Calu3 (cell line): ENCODE results near the gene DMD. TPM values are rescaled to one million over a fixed set of nuclear protein-coding genes. Genes with fewer than 3 reads are reported as not detected.
"Not testable (repeated sequence)": the region's sequence is repeated elsewhere in the genome, so short reads cannot be mapped to it uniquely, and the experiment has no call there.

Source experiments
- BruUV-seq: library from RNA; stranded (reverse); fragments of 400-500 nt; replicated peaks from 2 replicates; lab custom pipeline; 2021; lab: Mats Ljungman, UMichigan
- CTCF ChIA-PET: fragments of 300-600 bp; sonication (Branson Sonifier 250); formaldehyde crosslinking; loops from one replicate; lab custom pipeline; 2022; ENCODE audit warnings: antibody characterized with exemption; lab: Charles Lee
- DNase-seq: peaks from one replicate; pipeline ENCODE4 v3.0.0; 2022
- H3K27ac Mint-ChIP-seq: one replicate; pipeline ENCODE4 v1.8.0; 2022; ENCODE audit warnings: mixed read lengths; ENCODE audit not compliant: unreplicated experiment
- H3K27me3 Mint-ChIP-seq: one replicate; pipeline ENCODE4 v1.8.0; 2022; ENCODE audit warnings: mixed read lengths; ENCODE audit not compliant: unreplicated experiment
- H3K36me3 Mint-ChIP-seq: one replicate; pipeline ENCODE4 v1.8.0; 2022; ENCODE audit warnings: mild to moderate bottlenecking, moderate library complexity, mixed read lengths; ENCODE audit not compliant: insufficient read depth, unreplicated experiment
- H3K4me1 Mint-ChIP-seq: one replicate; pipeline ENCODE4 v1.8.0; 2022; ENCODE audit warnings: mild to moderate bottlenecking, low read depth, mixed read lengths; ENCODE audit not compliant: unreplicated experiment
- H3K4me3 Mint-ChIP-seq: one replicate; pipeline ENCODE4 v1.8.0; 2022; ENCODE audit warnings: mild to moderate bottlenecking, low read depth, moderate library complexity, mixed read lengths; ENCODE audit not compliant: unreplicated experiment
- H3K9me3 Mint-ChIP-seq: one replicate; pipeline ENCODE4 v1.8.0; 2022; ENCODE audit warnings: low read depth, mixed read lengths; ENCODE audit not compliant: unreplicated experiment
- CTCF ChIP-seq: fragments of 200-600 bp; IDR thresholded peaks from one replicate; pipeline ENCODE4 v1.8.0; 2022; ENCODE audit warnings: antibody characterized with exemption; ENCODE audit not compliant: unreplicated experiment
- intact Hi-C: fragments of 100-400 bp; cut with micrococcal nuclease; formaldehyde crosslinking; loops from one replicate; pipeline ENCODE4 v1.10.0; 2022; ENCODE audit not compliant: unreplicated experiment
- total RNA-seq: library from RNA; stranded (reverse); gene quantifications from 2 replicates; pipeline ENCODE4 v1.2.3, GENCODE V29; 2022

DMD gene
- total RNA-seq, 1 experiment from 2014 or later: 11.6 TPM

- Mint-ChIP-seq H3K4me1 (no peaks in the 10 kb centered on the region), H3K9me3 (no peaks in the 10 kb centered on the region), H3K4me3 (no peak overlapping the region), H3K27ac (no peak overlapping the region), H3K27me3 (no peaks in the 10 kb centered on the region), H3K36me3 (no peaks in the 10 kb centered on the region)
- CTCF ChIA-PET: no interaction called here
- no TSS peak for BruUV-seq
- no peak for DNase-seq
- intact Hi-C loops: no loop called here
- no peak for TF ChIP-seq CTCF
Measured at GRCh38 chrX:32532262-32532661, 679.1 kb downstream of the DMD start.

- H3K9me3 Mint-ChIP-seq: no peaks in the 10 kb centered on the region
- H3K4me1 Mint-ChIP-seq: no peaks in the 10 kb centered on the region
- CTCF ChIA-PET: interaction anchor here (1.3 kb wide), 1 partner anchor 903 kb away, joined by 4 read pairs; no protein-coding TSS in a partner anchor
- TF ChIP-seq CTCF: peak; percentile 43
- H3K36me3 Mint-ChIP-seq: no peaks in the 10 kb centered on the region
- no peak overlapping the region for H3K27ac Mint-ChIP-seq
- H3K27me3 Mint-ChIP-seq: no peaks in the 10 kb centered on the region
- peak; percentile 13 for DNase-seq
- H3K4me3 Mint-ChIP-seq: no peak overlapping the region
- intact Hi-C loops: loop anchor here (1.0 to 2.0 kb wide), 2 partner anchors 142 to 805 kb away; no protein-coding TSS in a partner anchor
- BruUV-seq: no TSS peak
Measured at GRCh38 chrX:32530802-32531403, 680.4 kb downstream of the DMD start.

DNA sequence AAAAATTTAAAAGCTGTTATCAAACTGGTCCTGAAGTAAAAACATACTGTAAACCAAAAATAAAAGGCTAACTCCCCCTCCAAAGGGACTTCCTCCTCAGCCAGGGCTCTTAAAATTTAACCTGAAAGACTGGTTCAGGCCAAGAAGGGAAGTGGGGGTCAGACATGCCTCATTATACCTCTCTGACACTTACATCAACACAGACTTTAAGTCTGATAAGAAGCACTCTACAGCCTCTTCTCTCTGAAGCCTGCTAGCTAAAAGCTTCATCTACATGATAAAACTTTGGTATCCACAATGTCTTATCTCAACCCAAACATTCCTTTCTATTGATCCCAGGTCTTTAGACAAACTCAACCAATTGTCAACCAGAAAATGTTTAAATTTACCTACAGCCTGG is 682.9 kb downstream of the DMD start:
- H3K27ac Mint-ChIP-seq, BruUV-seq, CTCF ChIA-PET, H3K36me3 Mint-ChIP-seq, H3K4me3 Mint-ChIP-seq, H3K9me3 Mint-ChIP-seq, intact Hi-C loops, DNase-seq, H3K27me3 Mint-ChIP-seq, H3K4me1 Mint-ChIP-seq: not testable (repeated sequence)

GRCh38 chrX:32525234-32525633 is 686.1 kb downstream of the DMD start:
- no peak for DNase-seq
- no peaks in the 10 kb centered on the region for H3K27me3 Mint-ChIP-seq
- H3K36me3 Mint-ChIP-seq: no peaks in the 10 kb centered on the region
- no peak overlapping the region for H3K27ac Mint-ChIP-seq
- no peak overlapping the region for H3K4me3 Mint-ChIP-seq
- intact Hi-C loops: no loop called here
- BruUV-seq: no TSS peak
- H3K9me3 Mint-ChIP-seq: no peaks in the 10 kb centered on the region
- no peak for TF ChIP-seq CTCF
- H3K4me1 Mint-ChIP-seq: no peaks in the 10 kb centered on the region
- CTCF ChIA-PET: no interaction called here

DNA sequence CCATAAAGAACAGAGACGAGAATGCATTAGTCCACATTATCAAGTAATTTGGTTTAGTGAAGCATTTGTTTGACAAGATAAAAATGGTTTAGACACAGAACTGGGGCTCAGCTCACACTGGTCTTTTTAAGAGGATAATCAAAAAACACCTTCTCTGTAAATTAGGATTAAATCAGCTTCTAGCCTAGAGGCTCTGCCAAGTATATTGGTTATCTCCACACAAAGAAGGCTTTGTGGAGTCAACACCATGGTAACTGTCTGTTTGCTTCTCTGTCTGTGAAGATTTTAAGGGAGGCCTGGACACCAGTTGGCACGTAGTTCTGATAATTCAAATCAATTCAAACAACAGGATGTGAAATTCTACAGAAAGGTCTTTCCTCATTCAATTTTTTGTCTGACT is 687.0 kb downstream of the DMD start:
- intact Hi-C loops: no loop called here
- Mint-ChIP-seq H3K36me3 (no peaks in the 10 kb centered on the region), H3K4me3 (no peak overlapping the region), H3K27ac (no peak overlapping the region), H3K27me3 (no peaks in the 10 kb centered on the region), H3K9me3 (no peaks in the 10 kb centered on the region), H3K4me1 (no peaks in the 10 kb centered on the region)
- TF ChIP-seq CTCF: no peak
- no peak for DNase-seq
- no TSS peak for BruUV-seq
- CTCF ChIA-PET: no interaction called here
